WERI-Rb-1 (cell line): ENCODE measurements around the gene RABEP1.

ENCODE experiments used
- DNase-seq: peaks from one replicate; pipeline ENCODE4 v3.0.0-alpha.2; 2020
- H3K27ac ChIP-seq: fragments of 250-450 bp; sonication (Bioruptor Pico); 2 replicates; pipeline ENCODE4 v1.5.1; 2020; ENCODE audit warnings: mild to moderate bottlenecking, moderate library complexity
- H3K27me3 ChIP-seq: fragments of 250-450 bp; sonication (Bioruptor Pico); 2 replicates; pipeline ENCODE4 v1.5.1; 2021; ENCODE audit warnings: mild to moderate bottlenecking, low read depth, moderate library complexity; ENCODE audit not compliant: insufficient read depth, severe bottlenecking
- H3K36me3 ChIP-seq: fragments of 250-450 bp; sonication (Bioruptor Pico); 2 replicates; pipeline ENCODE4 v1.5.1; 2020; ENCODE audit warnings: mild to moderate bottlenecking, moderate library complexity
- H3K4me3 ChIP-seq: 2 replicates; pipeline ENCODE4 v1.5.1; 2011; ENCODE audit warnings: low read depth, mild to moderate bottlenecking, control low read depth, low read length
- H3K9me3 ChIP-seq: fragments of 250-450 bp; sonication (Bioruptor Pico); 2 replicates; pipeline ENCODE4 v1.5.1; 2021; ENCODE audit warnings: mild to moderate bottlenecking, moderate library complexity; ENCODE audit not compliant: severe bottlenecking
- TF ChIP-seq, protein P1 (sequence below): IDR thresholded peaks from 2 replicates; pipeline ENCODE4 v1.5.1; 2011; ENCODE audit warnings: low read depth, mild to moderate bottlenecking, control low read depth, inconsistent platforms, low read length

RABEP1 gene

DNA sequence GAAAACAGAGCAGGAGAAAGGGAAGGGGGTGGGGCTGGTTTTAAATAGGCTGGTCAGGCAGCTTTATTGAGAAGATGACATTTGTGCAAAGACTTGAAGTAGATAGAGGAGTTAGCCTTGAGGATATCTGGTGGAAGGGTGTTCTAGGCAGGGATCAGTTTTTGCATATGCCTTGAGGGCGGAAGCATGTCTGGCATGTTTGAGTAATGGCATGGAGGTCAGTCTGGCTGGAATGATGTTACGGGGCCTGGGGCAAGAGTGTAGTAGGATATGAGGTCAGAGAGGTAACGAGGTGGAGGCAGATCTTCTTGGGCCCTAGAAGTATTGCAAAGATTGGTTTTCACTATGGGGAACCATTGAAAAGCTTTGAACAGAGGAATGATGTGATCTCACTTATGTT, 4.8 kb downstream of the RABEP1 start:
- no peak overlapping the region for H3K27ac ChIP-seq
- DNase-seq, result no peak
- TF ChIP-seq, protein P1, sequence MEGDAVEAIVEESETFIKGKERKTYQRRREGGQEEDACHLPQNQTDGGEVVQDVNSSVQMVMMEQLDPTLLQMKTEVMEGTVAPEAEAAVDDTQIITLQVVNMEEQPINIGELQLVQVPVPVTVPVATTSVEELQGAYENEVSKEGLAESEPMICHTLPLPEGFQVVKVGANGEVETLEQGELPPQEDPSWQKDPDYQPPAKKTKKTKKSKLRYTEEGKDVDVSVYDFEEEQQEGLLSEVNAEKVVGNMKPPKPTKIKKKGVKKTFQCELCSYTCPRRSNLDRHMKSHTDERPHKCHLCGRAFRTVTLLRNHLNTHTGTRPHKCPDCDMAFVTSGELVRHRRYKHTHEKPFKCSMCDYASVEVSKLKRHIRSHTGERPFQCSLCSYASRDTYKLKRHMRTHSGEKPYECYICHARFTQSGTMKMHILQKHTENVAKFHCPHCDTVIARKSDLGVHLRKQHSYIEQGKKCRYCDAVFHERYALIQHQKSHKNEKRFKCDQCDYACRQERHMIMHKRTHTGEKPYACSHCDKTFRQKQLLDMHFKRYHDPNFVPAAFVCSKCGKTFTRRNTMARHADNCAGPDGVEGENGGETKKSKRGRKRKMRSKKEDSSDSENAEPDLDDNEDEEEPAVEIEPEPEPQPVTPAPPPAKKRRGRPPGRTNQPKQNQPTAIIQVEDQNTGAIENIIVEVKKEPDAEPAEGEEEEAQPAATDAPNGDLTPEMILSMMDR, result no peak
- H3K4me3 ChIP-seq, result no peak overlapping the region
- no peaks in the 10 kb centered on the region for H3K9me3 ChIP-seq
- H3K36me3 ChIP-seq, result peaks cover 23% of the 10 kb centered on the region
- no peaks in the 10 kb centered on the region for H3K27me3 ChIP-seq

DNA sequence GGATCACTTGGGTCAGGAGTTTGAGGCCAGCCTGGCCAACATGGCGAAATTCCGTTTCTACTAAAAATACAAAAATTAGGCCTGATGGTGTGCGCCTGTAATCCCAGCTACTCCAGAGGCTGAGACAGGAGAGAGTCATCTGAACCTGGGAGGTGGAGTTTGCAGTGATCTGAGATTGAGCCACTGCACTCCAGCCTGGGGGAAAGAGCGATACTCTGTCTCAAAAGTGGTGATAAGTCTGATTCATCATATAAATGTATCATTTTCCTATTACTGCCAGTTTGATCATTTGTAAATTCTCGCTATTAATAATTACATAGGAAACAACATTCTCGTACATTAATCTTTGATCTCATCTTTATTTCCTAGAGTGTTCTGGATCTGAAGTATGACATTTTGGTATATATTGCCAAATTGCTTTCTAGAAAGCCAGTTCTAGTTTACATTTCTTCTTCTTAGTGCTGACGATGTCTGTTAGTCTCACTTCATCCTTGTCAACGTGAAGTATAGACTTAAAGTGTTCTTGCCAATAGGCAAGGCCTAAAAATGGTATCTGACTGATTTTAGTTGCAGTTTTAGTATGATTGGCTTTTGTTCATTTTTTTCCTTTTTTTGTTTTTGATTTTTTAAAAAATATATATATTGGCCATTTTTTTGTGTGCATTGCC, 9.7 kb downstream of the RABEP1 start:
- H3K9me3 ChIP-seq, result no peaks in the 10 kb centered on the region
- H3K4me3 ChIP-seq, result no peak overlapping the region
- no peaks in the 10 kb centered on the region for H3K27me3 ChIP-seq
- TF ChIP-seq, protein P1, result no peak
- no peak overlapping the region for H3K27ac ChIP-seq
- no peak for DNase-seq
- H3K36me3 ChIP-seq, result peaks cover 16% of the 10 kb centered on the region

DNA sequence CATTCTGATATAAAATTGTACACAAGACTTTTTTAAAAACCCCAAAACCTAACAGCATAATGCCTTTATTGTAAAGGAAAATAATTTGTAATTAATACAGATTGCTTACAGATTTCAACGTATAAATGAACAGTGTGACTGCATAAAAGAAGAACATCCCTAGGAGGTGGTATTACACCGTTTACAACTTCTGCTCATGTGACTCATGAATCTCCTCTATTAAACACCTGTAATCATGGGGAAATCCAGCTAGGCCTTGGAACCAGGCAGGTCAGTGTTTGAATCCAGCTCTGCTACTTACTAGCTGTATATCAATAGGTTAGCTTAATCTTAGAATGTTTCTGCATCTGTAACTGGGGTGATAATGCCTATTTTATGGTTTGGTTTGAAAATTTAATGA, 15.2 kb downstream of the RABEP1 start:
- TF ChIP-seq, protein P1, result peak; percentile 29; the same call in 1 of the 2 replicates
- DNase-seq, result no peak
- H3K36me3 ChIP-seq, result peaks cover 11% of the 10 kb centered on the region; the same call in 1 of the 2 replicates
- H3K27ac ChIP-seq, result no peak overlapping the region; the same call in 1 of the 2 replicates
- H3K4me3 ChIP-seq, result no peak overlapping the region
- H3K27me3 ChIP-seq, result no peaks in the 10 kb centered on the region
- H3K9me3 ChIP-seq, result no peaks in the 10 kb centered on the region

DNA sequence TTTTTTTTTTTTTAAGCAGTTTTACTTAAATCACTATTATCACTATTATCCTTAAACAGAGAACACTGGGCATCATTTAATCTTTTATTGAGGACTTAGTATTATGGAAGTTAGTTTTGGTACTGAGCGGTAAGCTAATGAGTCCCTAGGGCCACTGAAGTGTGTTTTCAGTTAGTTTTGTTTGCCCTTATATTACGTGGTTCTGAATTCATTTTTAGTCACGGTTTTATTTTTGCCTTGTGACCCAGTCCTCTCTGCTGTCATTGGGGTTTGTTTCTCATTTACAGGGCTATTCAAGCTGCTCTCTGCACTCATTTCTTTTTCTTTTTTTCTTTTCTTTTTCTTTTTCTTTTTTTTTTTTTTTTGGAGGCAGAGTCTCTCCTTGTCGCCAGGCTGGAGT, 17.3 kb downstream of the RABEP1 start:
- Histone ChIP-seq H3K9me3 (no peaks in the 10 kb centered on the region), H3K27ac (no peak overlapping the region), H3K27me3 (no peaks in the 10 kb centered on the region), H3K4me3 (no peak overlapping the region), H3K36me3 (peaks cover 5% of the 10 kb centered on the region)
- TF ChIP-seq, protein P1, result no peak
- no peak for DNase-seq

DNA sequence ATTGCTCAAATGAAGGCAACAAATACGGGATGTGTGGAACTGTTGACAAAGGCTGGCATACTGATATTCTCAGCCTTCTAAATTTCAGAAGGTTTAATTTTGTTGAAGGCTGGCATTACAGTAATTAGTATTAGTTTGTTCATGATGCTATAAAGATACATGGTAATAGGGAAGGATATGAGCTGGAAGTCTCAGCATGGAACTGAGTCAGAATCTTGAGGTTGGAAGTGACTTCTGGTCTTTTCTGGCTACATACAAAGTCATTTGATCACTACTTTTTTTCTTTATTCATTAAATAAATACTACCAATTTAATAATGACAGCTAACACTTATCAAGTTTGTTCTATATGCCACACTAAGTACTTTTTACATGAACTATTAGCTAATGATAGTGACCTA, 22.6 kb downstream of the RABEP1 start:
- Histone ChIP-seq H3K27me3 (no peaks in the 10 kb centered on the region), H3K27ac (no peak overlapping the region), H3K4me3 (no peak overlapping the region), H3K9me3 (no peaks in the 10 kb centered on the region), H3K36me3 (peaks cover 10% of the 10 kb centered on the region)
- DNase-seq, result no peak
- TF ChIP-seq, protein P1, result no peak

DNA sequence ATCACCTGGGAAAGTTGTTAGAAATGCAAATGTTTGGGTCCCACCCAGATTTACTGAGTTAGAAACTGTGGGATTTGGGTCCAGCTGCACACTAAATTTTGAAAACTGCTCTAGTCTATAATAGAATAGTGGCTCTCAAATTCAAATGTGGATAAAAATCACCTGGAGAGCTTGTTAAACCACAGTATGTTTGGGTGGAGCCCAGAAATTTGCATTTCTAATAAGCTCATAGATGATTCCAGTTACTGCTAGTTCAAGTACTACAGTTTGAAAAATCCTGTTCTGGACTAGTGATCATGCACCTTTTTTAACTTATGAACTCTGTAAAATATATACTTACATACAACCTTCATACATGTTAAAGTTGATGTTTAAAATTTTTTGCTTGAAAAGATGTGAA, 27.8 kb downstream of the RABEP1 start:
- H3K27me3 ChIP-seq, result no peaks in the 10 kb centered on the region
- H3K4me3 ChIP-seq, result no peak overlapping the region
- no peak for DNase-seq
- H3K9me3 ChIP-seq, result no peaks in the 10 kb centered on the region
- peaks cover 31% of the 10 kb centered on the region for H3K36me3 ChIP-seq
- TF ChIP-seq, protein P1, result no peak
- H3K27ac ChIP-seq, result no peak overlapping the region
